DOHH2 (cell line): ENCODE measurements around the gene CST8.

Source experiments
- H3F3A ChIP-seq: fragments of 200-600 bp; sonication (generic), shearing (Covaris generic); 2 replicates; pipeline ENCODE4 v1.6.0; 2016; ENCODE audit warnings: antibody characterized with exemption, mild to moderate bottlenecking; ENCODE audit not compliant: control insufficient read depth, insufficient read depth
- H3K27ac ChIP-seq: fragments of 200-600 bp; sonication (generic); 2 replicates; pipeline ENCODE4 v1.5.1; 2014; ENCODE audit warnings: low read depth, mild to moderate bottlenecking, low read length, moderate library complexity
- H3K27me3 ChIP-seq: fragments of 200-600 bp; sonication (generic); 2 replicates; pipeline ENCODE4 v1.6.1; 2014; ENCODE audit warnings: mild to moderate bottlenecking, low read length, mixed read lengths; ENCODE audit not compliant: control insufficient read depth
- H3K36me3 ChIP-seq: fragments of 200-600 bp; sonication (generic); 2 replicates; pipeline ENCODE4 v1.6.1; 2014; ENCODE audit warnings: mild to moderate bottlenecking, low read length, moderate library complexity, mixed read lengths; ENCODE audit not compliant: control insufficient read depth
- H3K4me1 ChIP-seq: fragments of 200-600 bp; sonication (generic); 2 replicates; pipeline ENCODE4 v1.6.1; 2014; ENCODE audit warnings: mild to moderate bottlenecking, low read length, mixed read lengths; ENCODE audit not compliant: control insufficient read depth
- H3K4me2 ChIP-seq: fragments of 200-600 bp; sonication (generic); 2 replicates; pipeline ENCODE4 v1.6.0; 2014; ENCODE audit warnings: mild to moderate bottlenecking, low read length, moderate library complexity
- H3K4me3 ChIP-seq: fragments of 200-600 bp; sonication (generic); 2 replicates; pipeline ENCODE4 v1.5.1; 2014; ENCODE audit warnings: mild to moderate bottlenecking, low read length, mixed read lengths
- H3K79me2 ChIP-seq: fragments of 200-600 bp; sonication (generic); 2 replicates; pipeline ENCODE4 v1.6.1; 2014; ENCODE audit warnings: mild to moderate bottlenecking, low read length, mixed read lengths; ENCODE audit not compliant: control insufficient read depth
- H3K9me2 ChIP-seq: fragments of 200-600 bp; sonication (generic); replicated peaks from 2 replicates; pipeline ENCODE4 v1.6.1; 2014; ENCODE audit warnings: mild to moderate bottlenecking, low read length, mixed read lengths; ENCODE audit not compliant: control insufficient read depth
- H3K9me3 ChIP-seq: fragments of 200-600 bp; sonication (generic); 2 replicates; pipeline ENCODE4 v1.6.1; 2014; ENCODE audit warnings: antibody characterized with exemption, low read length, mixed read lengths; ENCODE audit not compliant: control insufficient read depth, insufficient read depth
- H4K20me1 ChIP-seq: fragments of 200-600 bp; sonication (generic); 2 replicates; pipeline ENCODE4 v1.6.0; 2014; ENCODE audit warnings: low read depth, mild to moderate bottlenecking, antibody characterized with exemption, low read length, moderate library complexity; ENCODE audit not compliant: control insufficient read depth, insufficient read depth
- EZH2phosphoT487 ChIP-seq: fragments of 200-600 bp; sonication (generic); IDR thresholded peaks from 2 replicates; pipeline ENCODE4 v1.6.1; 2017; ENCODE audit warnings: borderline replicate concordance, mild to moderate bottlenecking, antibody characterized with exemption, low read length, moderate library complexity, mixed read lengths
- TF ChIP-seq, protein P1 (sequence below): fragments of 200-600 bp; sonication (generic); IDR thresholded peaks from one replicate; pipeline ENCODE4 v1.5.1; 2014; ENCODE audit warnings: antibody characterized with exemption, mild to moderate bottlenecking, low read depth, low read length; ENCODE audit not compliant: poor library complexity, severe bottlenecking

CST8 gene

DNA sequence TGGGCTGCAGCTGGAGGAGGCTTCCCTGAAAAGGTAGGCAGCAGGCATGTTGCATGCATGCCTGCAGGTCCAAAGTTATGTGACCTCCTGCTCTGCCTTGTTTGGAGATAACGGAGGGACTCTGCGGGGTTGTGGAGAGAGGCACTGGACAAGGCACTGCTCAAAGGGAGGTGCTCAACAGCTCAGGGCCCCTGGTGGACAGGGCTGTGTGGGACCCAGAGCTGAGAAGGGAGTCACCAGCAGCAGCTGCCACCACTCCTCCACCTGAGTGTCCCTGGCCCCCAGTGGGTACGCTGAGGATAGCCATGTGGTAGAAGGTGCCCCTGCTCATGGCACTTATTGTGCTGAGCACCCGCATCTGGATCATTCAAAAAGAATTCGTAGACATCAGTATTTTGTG, 15.5 kb upstream of the CST8 start:
- no peaks in the 10 kb centered on the region for H3K79me2 ChIP-seq
- H3F3A ChIP-seq, result no peaks in the 10 kb centered on the region
- no peaks in the 10 kb centered on the region for H3K9me2 ChIP-seq
- no peaks in the 10 kb centered on the region for H3K4me1 ChIP-seq
- H3K36me3 ChIP-seq, result no peaks in the 10 kb centered on the region
- no peak overlapping the region for H3K27ac ChIP-seq
- H4K20me1 ChIP-seq, result no peaks in the 10 kb centered on the region
- H3K9me3 ChIP-seq, result no peaks in the 10 kb centered on the region
- no peaks in the 10 kb centered on the region for H3K27me3 ChIP-seq
- TF ChIP-seq EZH2phosphoT487, result no peak
- TF ChIP-seq, protein P1, sequence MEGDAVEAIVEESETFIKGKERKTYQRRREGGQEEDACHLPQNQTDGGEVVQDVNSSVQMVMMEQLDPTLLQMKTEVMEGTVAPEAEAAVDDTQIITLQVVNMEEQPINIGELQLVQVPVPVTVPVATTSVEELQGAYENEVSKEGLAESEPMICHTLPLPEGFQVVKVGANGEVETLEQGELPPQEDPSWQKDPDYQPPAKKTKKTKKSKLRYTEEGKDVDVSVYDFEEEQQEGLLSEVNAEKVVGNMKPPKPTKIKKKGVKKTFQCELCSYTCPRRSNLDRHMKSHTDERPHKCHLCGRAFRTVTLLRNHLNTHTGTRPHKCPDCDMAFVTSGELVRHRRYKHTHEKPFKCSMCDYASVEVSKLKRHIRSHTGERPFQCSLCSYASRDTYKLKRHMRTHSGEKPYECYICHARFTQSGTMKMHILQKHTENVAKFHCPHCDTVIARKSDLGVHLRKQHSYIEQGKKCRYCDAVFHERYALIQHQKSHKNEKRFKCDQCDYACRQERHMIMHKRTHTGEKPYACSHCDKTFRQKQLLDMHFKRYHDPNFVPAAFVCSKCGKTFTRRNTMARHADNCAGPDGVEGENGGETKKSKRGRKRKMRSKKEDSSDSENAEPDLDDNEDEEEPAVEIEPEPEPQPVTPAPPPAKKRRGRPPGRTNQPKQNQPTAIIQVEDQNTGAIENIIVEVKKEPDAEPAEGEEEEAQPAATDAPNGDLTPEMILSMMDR, result no peak
- H3K4me3 ChIP-seq, result no peak overlapping the region
- H3K4me2 ChIP-seq, result no peak overlapping the region

DNA sequence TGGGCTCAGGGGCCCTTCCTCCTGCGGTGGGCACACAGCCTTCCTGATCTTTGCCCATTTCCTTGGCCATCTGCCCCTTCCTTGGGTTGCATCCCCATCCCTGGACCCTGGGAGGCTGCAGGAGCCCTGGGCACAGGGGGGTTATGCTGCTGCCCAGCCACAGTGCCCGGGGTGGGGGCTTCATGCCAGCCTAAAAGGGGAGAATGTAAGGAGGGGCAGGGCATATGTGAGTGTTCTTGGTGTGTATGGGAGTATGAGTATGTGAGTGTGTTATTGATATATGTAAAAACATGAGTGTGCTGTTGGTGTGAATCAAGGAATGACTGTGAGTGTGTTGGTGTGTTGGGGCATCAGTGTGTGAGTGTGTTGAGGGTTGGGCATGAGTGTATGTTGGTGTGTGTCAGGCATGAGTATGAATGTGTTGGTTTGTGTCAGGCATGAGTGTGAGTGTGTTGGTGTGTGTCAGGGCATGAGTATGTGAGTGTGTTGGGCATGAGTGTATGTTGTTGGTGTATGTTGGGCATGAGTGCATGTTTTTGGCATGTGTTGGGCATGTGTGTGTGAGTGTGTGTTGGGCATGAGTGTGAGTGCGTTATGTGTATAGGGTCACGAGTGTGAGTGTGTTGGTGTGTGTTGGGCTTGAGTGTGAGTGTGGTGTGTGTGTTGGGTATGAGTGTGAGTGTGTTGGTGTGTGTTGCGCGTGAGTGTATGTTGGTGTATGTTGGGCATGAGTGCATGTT, 14.7 kb upstream of the CST8 start:
- Histone ChIP-seq H3K4me3 (no peak overlapping the region), H3K9me2 (no peaks in the 10 kb centered on the region), H3K27me3 (no peaks in the 10 kb centered on the region), H3K36me3 (no peaks in the 10 kb centered on the region), H3K9me3 (no peaks in the 10 kb centered on the region), H3K79me2 (no peaks in the 10 kb centered on the region), H3K4me2 (no peak overlapping the region), H3K4me1 (no peaks in the 10 kb centered on the region), H4K20me1 (no peaks in the 10 kb centered on the region), H3K27ac (no peak overlapping the region), H3F3A (no peaks in the 10 kb centered on the region)
- no peak for TF ChIP-seq EZH2phosphoT487
- TF ChIP-seq, protein P1, result no peak

DNA sequence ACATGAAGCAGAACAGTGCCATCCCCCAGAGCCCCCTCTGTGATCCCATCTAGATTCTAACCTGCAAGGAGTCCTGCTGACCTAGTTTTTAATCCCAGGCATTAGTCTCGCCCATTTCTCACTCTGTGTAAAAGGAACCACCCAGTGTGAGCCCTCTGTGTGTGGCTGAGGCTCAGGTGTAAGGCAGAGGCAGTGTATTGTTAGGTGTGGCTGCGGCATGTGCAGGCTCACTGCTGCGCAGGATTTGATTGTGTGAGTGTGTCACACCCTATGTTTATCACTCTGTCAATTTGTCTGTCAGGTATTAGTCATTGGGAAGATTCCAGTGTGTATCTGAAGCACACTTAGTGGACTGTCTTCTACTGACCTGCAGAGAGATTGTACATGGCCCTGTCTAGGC, 13.7 kb upstream of the CST8 start:
- no peaks in the 10 kb centered on the region for H3K27me3 ChIP-seq
- H3K4me1 ChIP-seq, result no peaks in the 10 kb centered on the region
- H3K4me3 ChIP-seq, result no peak overlapping the region
- H3F3A ChIP-seq, result no peaks in the 10 kb centered on the region
- H3K9me2 ChIP-seq, result no peaks in the 10 kb centered on the region
- H3K4me2 ChIP-seq, result no peak overlapping the region
- H3K79me2 ChIP-seq, result no peaks in the 10 kb centered on the region
- no peaks in the 10 kb centered on the region for H3K9me3 ChIP-seq
- no peaks in the 10 kb centered on the region for H3K36me3 ChIP-seq
- TF ChIP-seq EZH2phosphoT487, result no peak
- TF ChIP-seq, protein P1, result no peak
- H3K27ac ChIP-seq, result no peak overlapping the region
- H4K20me1 ChIP-seq, result no peaks in the 10 kb centered on the region
